22Rv1 (cell line): ENCODE data around the gene FBRSL1.

Experiments used
- CTCF ChIP-seq: fragments of 450-650 bp; IDR thresholded peaks from 2 replicates; pipeline ENCODE4 v1.5.1; 2017; ENCODE audit warnings: mild to moderate bottlenecking
- ZFX ChIP-seq: fragments of 450-650 bp; IDR thresholded peaks from 2 replicates; pipeline ENCODE4 v1.6.1; 2017; ENCODE audit warnings: antibody characterized with exemption, borderline replicate concordance

GRCh38 chr12:132497514-132498405 is 7.8 kb downstream of the FBRSL1 start:
- TF ChIP-seq CTCF (no peak), ZFX (no peak)
